ENCODE data around the gene SPTBN1. TPM values are rescaled to one million over a fixed set of nuclear protein-coding genes. Genes with fewer than 3 reads are reported as not detected.
A peak's percentile ranks its signal among the peaks of the same experiment; 100 is the strongest.

Gene SPTBN1
- total and polyA plus RNA-seq, 2 experiments from 2014 or later, result 57.7 to 187 TPM

GRCh38 chr2:54572636-54573536 is 116.8 kb downstream of the SPTBN1 start:
- Histone ChIP-seq H3K27ac (peak overlapping the region; percentile 95), H3K4me3 (peak overlapping the region; percentile 49)

GRCh38 chr2:54573537-54573919 is 117.4 kb downstream of the SPTBN1 start:
- Histone ChIP-seq H3K4me1 (ENCODE audit: insufficient read depth) (peaks cover 65% of the 10 kb centered on the region), H3K9me2 (ENCODE audit: insufficient read depth) (no peaks in the 10 kb centered on the region), H4K20me1 (ENCODE audit: insufficient read depth) (no peaks in the 10 kb centered on the region), H3K27me3 (replicated peaks; ENCODE audit: insufficient read depth) (no peaks in the 10 kb centered on the region), H3K9me3 (ENCODE audit: low read depth) (no peaks in the 10 kb centered on the region), H3F3A (ENCODE audit: insufficient read depth) (peaks cover 61% of the 10 kb centered on the region), H2AFZ (no peak overlapping the region), H3K4me2 (ENCODE audit: unreplicated experiment) (peak overlapping the region; percentile 78), H3K79me2 (ENCODE audit: insufficient read depth) (peaks cover 63% of the 10 kb centered on the region), H3K36me3 (ENCODE audit: low read depth) (no peaks in the 10 kb centered on the region), H3K4me3 (no peak overlapping the region), H3K9ac (no peak overlapping the region; the same call in 1 of the 2 replicates), H3K27ac (peak overlapping the region; percentile 95)
- DNase-seq, result no peak
- 93% methylated on average over 5 of the region's 5 CpGs for WGBS, 2 experiments (ENCODE audit: low coverage in 1 of 2, low lambda C conversion rate in 2 of 2, missing lambda C conversion rate in 2 of 2)
- TF ChIP-seq EZH2 (IDR thresholded peaks at IDR 0.05; ENCODE audit: insufficient read depth, poor library complexity, severe bottlenecking) (no peak), EZH2phosphoT487 (IDR thresholded peaks at IDR 0.05; ENCODE audit: insufficient read depth, low read depth) (no peak)
- in situ Hi-C loops (cut with MboI), result no loop called here

More at GRCh38 chr2:54572636-54573536, 116.8 kb downstream of the SPTBN1 start:
- H3K4me2 ChIP-seq (ENCODE audit: unreplicated experiment), result peak overlapping the region; percentile 78
- H3K9me3 ChIP-seq (ENCODE audit: low read depth), result no peaks in the 10 kb centered on the region
- TF ChIP-seq EZH2phosphoT487 (IDR thresholded peaks at IDR 0.05; ENCODE audit: insufficient read depth, low read depth) (no peak), EZH2 (IDR thresholded peaks at IDR 0.05; ENCODE audit: insufficient read depth, poor library complexity, severe bottlenecking) (no peak)
- no peaks in the 10 kb centered on the region for H3K27me3 ChIP-seq (replicated peaks; ENCODE audit: insufficient read depth)
- no peaks in the 10 kb centered on the region for H4K20me1 ChIP-seq (ENCODE audit: insufficient read depth)
- WGBS, 2 experiments (ENCODE audit: low coverage in 1 of 2, low lambda C conversion rate in 2 of 2, missing lambda C conversion rate in 2 of 2), result 67 to 72% methylated on average over 9 of the region's 9 CpGs
- no peak overlapping the region for H2AFZ ChIP-seq
- peaks cover 61% of the 10 kb centered on the region for H3F3A ChIP-seq (ENCODE audit: insufficient read depth)
- peak; percentile 68 for DNase-seq
- peaks cover 63% of the 10 kb centered on the region for H3K79me2 ChIP-seq (ENCODE audit: insufficient read depth)
- no peaks in the 10 kb centered on the region for H3K36me3 ChIP-seq (ENCODE audit: low read depth)
- in situ Hi-C loops (cut with MboI), result no loop called here
- H3K9me2 ChIP-seq (ENCODE audit: insufficient read depth), result no peaks in the 10 kb centered on the region
- H3K4me1 ChIP-seq (ENCODE audit: insufficient read depth), result peaks cover 65% of the 10 kb centered on the region
- H3K9ac ChIP-seq, result peak overlapping the region; percentile 74

GRCh38 chr2:54574107-54574859 is 118.2 kb downstream of the SPTBN1 start:
- H3K27me3 ChIP-seq (replicated peaks; ENCODE audit: insufficient read depth), result no peaks in the 10 kb centered on the region
- H3K9me3 ChIP-seq (ENCODE audit: low read depth), result no peaks in the 10 kb centered on the region
- in situ Hi-C loops (cut with MboI), result no loop called here
- no peak for TF ChIP-seq EZH2 (IDR thresholded peaks at IDR 0.05; ENCODE audit: insufficient read depth, poor library complexity, severe bottlenecking)
- no peak for TF ChIP-seq EZH2phosphoT487 (IDR thresholded peaks at IDR 0.05; ENCODE audit: insufficient read depth, low read depth)
- H3K4me2 ChIP-seq (ENCODE audit: unreplicated experiment), result no peak overlapping the region
- peaks cover 60% of the 10 kb centered on the region for H3K4me1 ChIP-seq (ENCODE audit: insufficient read depth)
- no peaks in the 10 kb centered on the region for H4K20me1 ChIP-seq (ENCODE audit: insufficient read depth)
- H3K9ac ChIP-seq, result no peak overlapping the region
- H3K4me3 ChIP-seq, result no peak overlapping the region
- WGBS, 2 experiments (ENCODE audit: low coverage in 1 of 2, low lambda C conversion rate in 2 of 2, missing lambda C conversion rate in 2 of 2), result 74 to 77% methylated on average over 9 of the region's 9 CpGs
- H3K27ac ChIP-seq, result peak overlapping the region; percentile 95
- H3K36me3 ChIP-seq (ENCODE audit: low read depth), result no peaks in the 10 kb centered on the region
- H2AFZ ChIP-seq, result no peak overlapping the region
- peaks cover 60% of the 10 kb centered on the region for H3F3A ChIP-seq (ENCODE audit: insufficient read depth)
- DNase-seq, result peak; percentile 49
- peaks cover 63% of the 10 kb centered on the region for H3K79me2 ChIP-seq (ENCODE audit: insufficient read depth)
- no peaks in the 10 kb centered on the region for H3K9me2 ChIP-seq (ENCODE audit: insufficient read depth)

- Histone ChIP-seq H3K9me2 (ENCODE audit: insufficient read depth) (no peaks in the 10 kb centered on the region), H3F3A (ENCODE audit: insufficient read depth) (peaks cover 56% of the 10 kb centered on the region), H3K79me2 (ENCODE audit: insufficient read depth) (peaks cover 62% of the 10 kb centered on the region), H3K4me1 (ENCODE audit: insufficient read depth) (peaks cover 55% of the 10 kb centered on the region), H3K27me3 (replicated peaks; ENCODE audit: insufficient read depth) (no peaks in the 10 kb centered on the region), H3K27ac (no peak overlapping the region), H2AFZ (no peak overlapping the region), H3K4me2 (ENCODE audit: unreplicated experiment) (no peak overlapping the region), H3K9me3 (ENCODE audit: low read depth) (no peaks in the 10 kb centered on the region), H3K36me3 (ENCODE audit: low read depth) (no peaks in the 10 kb centered on the region), H3K4me3 (no peak overlapping the region), H3K9ac (no peak overlapping the region), H4K20me1 (ENCODE audit: insufficient read depth) (no peaks in the 10 kb centered on the region)
- TF ChIP-seq EZH2phosphoT487 (IDR thresholded peaks at IDR 0.05; ENCODE audit: insufficient read depth, low read depth), result no peak
- no peak for TF ChIP-seq EZH2 (IDR thresholded peaks at IDR 0.05; ENCODE audit: insufficient read depth, poor library complexity, severe bottlenecking)
- in situ Hi-C loops (cut with MboI), result no loop called here
- DNase-seq, result no peak
- 93 to 95% methylated on average over 5 of the region's 5 CpGs for WGBS, 2 experiments (ENCODE audit: low coverage in 1 of 2, low lambda C conversion rate in 2 of 2, missing lambda C conversion rate in 2 of 2)
Measured at GRCh38 chr2:54574860-54575247, 118.7 kb downstream of the SPTBN1 start.

Data from GM23248 (cell line).